DND-41 (cell line): ENCODE measurements around the gene PCDHGA1.
A peak's percentile ranks its signal among the peaks of the same experiment; 100 is the strongest.

Source experiments
- ATAC-seq: fragments of 200-7000 bp; cut with Tn5 transposase; 3 replicates; pipeline ENCODE4 v1.9.1; 2021; ENCODE audit warnings: low read depth; ENCODE audit not compliant: insufficient read depth
- DNase-seq: peaks from one replicate; pipeline ENCODE4 v3.0.0-alpha.2; 2020
- H2AFZ ChIP-seq: 2 replicates; pipeline ENCODE4 v1.6.0; 2012; ENCODE audit warnings: low read depth, low read length
- H3K27ac ChIP-seq: 2 replicates; pipeline ENCODE4 v1.5.1; 2012; ENCODE audit warnings: low read length, inconsistent platforms
- H3K27me3 ChIP-seq: fragments of 200-600 bp; sonication (generic); 2 replicates; pipeline ENCODE4 v1.6.0; 2012; ENCODE audit warnings: low read length, mild to moderate bottlenecking, inconsistent platforms; ENCODE audit not compliant: insufficient read depth, poor library complexity
- H3K36me3 ChIP-seq: 2 replicates; pipeline ENCODE4 v1.5.1; 2012; ENCODE audit warnings: low read length, inconsistent platforms; ENCODE audit not compliant: insufficient read depth
- H3K4me1 ChIP-seq: 2 replicates; pipeline ENCODE4 v1.5.1; 2012; ENCODE audit warnings: mild to moderate bottlenecking, low read length; ENCODE audit not compliant: insufficient read depth
- H3K4me2 ChIP-seq: 2 replicates; pipeline ENCODE4 v1.6.0; 2012; ENCODE audit warnings: mild to moderate bottlenecking, moderate library complexity, low read length, inconsistent platforms; ENCODE audit not compliant: insufficient read depth
- H3K4me3 ChIP-seq, 2 experiments: fragments of 200-600 bp in 1 of 2; shearing (Covaris generic) in 1 of 2; 2 replicates each; pipeline ENCODE4 v1.5.1; 2012 to 2016; ENCODE audit warnings: inconsistent platforms in 2 of 2, low read length in 2 of 2, mild to moderate bottlenecking in 2 of 2, low read depth in 1 of 2, moderate library complexity in 1 of 2
- H3K79me2 ChIP-seq: 2 replicates; pipeline ENCODE4 v1.6.0; 2012; ENCODE audit warnings: low read length, inconsistent platforms; ENCODE audit not compliant: insufficient read depth
- H3K9ac ChIP-seq: 2 replicates; pipeline ENCODE4 v1.6.0; 2012; ENCODE audit warnings: low read depth, mild to moderate bottlenecking, inconsistent platforms, low read length, moderate library complexity
- H3K9me3 ChIP-seq: 2 replicates; pipeline ENCODE4 v1.5.1; 2012; ENCODE audit warnings: low read length, moderate library complexity, mild to moderate bottlenecking, inconsistent platforms; ENCODE audit not compliant: insufficient read depth, severe bottlenecking
- H4K20me1 ChIP-seq: 2 replicates; pipeline ENCODE4 v1.6.0; 2012; ENCODE audit warnings: low read length; ENCODE audit not compliant: insufficient read depth
- CTCF ChIP-seq: IDR thresholded peaks from 2 replicates; pipeline ENCODE4 v1.5.1; 2012; ENCODE audit warnings: borderline replicate concordance, low read length, moderate library complexity, mild to moderate bottlenecking; ENCODE audit not compliant: poor library complexity, severe bottlenecking; ENCODE audit errors: extremely low read depth
- EZH2 ChIP-seq: IDR thresholded peaks from 3 replicates; pipeline ENCODE4 v1.6.1; 2012; ENCODE audit warnings: borderline replicate concordance, low read depth, mild to moderate bottlenecking, moderate library complexity, low read length, inconsistent platforms; ENCODE audit not compliant: severe bottlenecking

Gene PCDHGA1

GRCh38 chr5:141409598-141410306 is 79.4 kb downstream of the PCDHGA1 start:
- no peaks in the 10 kb centered on the region for H3K79me2 ChIP-seq
- no peaks in the 10 kb centered on the region for H3K27me3 ChIP-seq
- no peak for ATAC-seq
- H3K9ac ChIP-seq, result no peak overlapping the region
- H3K4me1 ChIP-seq, result no peaks in the 10 kb centered on the region
- H4K20me1 ChIP-seq, result no peaks in the 10 kb centered on the region
- TF ChIP-seq EZH2 (no peak), CTCF (no peak)
- H3K36me3 ChIP-seq, result no peaks in the 10 kb centered on the region
- H3K27ac ChIP-seq, result no peak overlapping the region
- no peak overlapping the region for H2AFZ ChIP-seq
- H3K9me3 ChIP-seq, result no peaks in the 10 kb centered on the region
- no peak overlapping the region for H3K4me3 ChIP-seq
- no peak overlapping the region for H3K4me2 ChIP-seq
- no peak for DNase-seq

- Histone ChIP-seq H3K79me2 (no peaks in the 10 kb centered on the region), H3K4me3 (no peak overlapping the region), H2AFZ (no peak overlapping the region), H3K36me3 (no peaks in the 10 kb centered on the region), H3K4me1 (no peaks in the 10 kb centered on the region), H4K20me1 (no peaks in the 10 kb centered on the region), H3K9ac (no peak overlapping the region), H3K27ac (no peak overlapping the region), H3K9me3 (no peaks in the 10 kb centered on the region), H3K4me2 (no peak overlapping the region), H3K27me3 (no peaks in the 10 kb centered on the region)
- ATAC-seq (peak; percentile 56; the same call in 2 of the 3 replicates), DNase-seq (no peak)
- TF ChIP-seq EZH2 (no peak), CTCF (no peak)
These were observed 81.3 kb downstream of the PCDHGA1 start for GRCh38 chr5:141411575-141411974.

- ATAC-seq (peak; percentile 80), DNase-seq (peak; percentile 50)
- Histone ChIP-seq H3K9ac (no peak within 1 kb of the TSS), H3K4me3 (no peak within 1 kb of the TSS), H3K36me3 (no peaks in the 10 kb centered on the region), H3K4me1 (no peaks in the 10 kb centered on the region), H3K9me3 (no peaks in the 10 kb centered on the region), H3K27me3 (no peaks in the 10 kb centered on the region), H2AFZ (peak within 1 kb of the TSS; percentile 49), H4K20me1 (no peaks in the 10 kb centered on the region), H3K27ac (no peak within 1 kb of the TSS), H3K4me2 (no peak within 1 kb of the TSS), H3K79me2 (no peaks in the 10 kb centered on the region)
- TF ChIP-seq CTCF, result peak; percentile 65
- no peak for TF ChIP-seq EZH2
These were observed 82.7 kb downstream of the PCDHGA1 start, which contains the start of gene PCDHGA10 for GRCh38 chr5:141412854-141413539. PCDHGA10 (plus strand) TSS chr5:141412987; CDS start chr5:141413176, 189 bp downstream.
